Stimulated activated CD8-positive, alpha-beta memory T cell treated with anti-CD3 and anti-CD28 coated beads, Interleukin-15, amount 100 ng/mL, for 1 hour (primary cell): ENCODE measurements around the gene FBRSL1.

Experiments
- DNase-seq: peaks from one replicate; pipeline ENCODE4 v3.0.0-alpha.2; 2020; ENCODE audit warnings: low read depth

The FBRSL1 gene

GRCh38 chr12:132497514-132498405 is 7.8 kb downstream of the FBRSL1 start:
- DNase-seq, result no peak

GRCh38 chr12:132498931-132499330 is 9.0 kb downstream of the FBRSL1 start:
- no peak for DNase-seq

GRCh38 chr12:132500142-132500855 is 10.3 kb downstream of the FBRSL1 start:
- no peak for DNase-seq

GRCh38 chr12:132500856-132501180 is 10.9 kb downstream of the FBRSL1 start:
- no peak for DNase-seq

GRCh38 chr12:132501204-132501940 is 11.4 kb downstream of the FBRSL1 start:
- DNase-seq, result no peak

- DNase-seq, result no peak
Observed at GRCh38 chr12:132502149-132502881, 12.4 kb downstream of the FBRSL1 start.

GRCh38 chr12:132502882-132503193 is 12.9 kb downstream of the FBRSL1 start:
- no peak for DNase-seq

GRCh38 chr12:132503618-132504204 is 13.8 kb downstream of the FBRSL1 start:
- DNase-seq, result no peak

- no peak for DNase-seq
Observed at GRCh38 chr12:132505105-132505851, 15.3 kb downstream of the FBRSL1 start.

GRCh38 chr12:132505852-132506219 is 15.9 kb downstream of the FBRSL1 start:
- no peak for DNase-seq

- DNase-seq, result peak; percentile 15
Observed at GRCh38 chr12:132506328-132507160, 16.6 kb downstream of the FBRSL1 start.

GRCh38 chr12:132507161-132507538 is 17.2 kb downstream of the FBRSL1 start:
- no peak for DNase-seq

GRCh38 chr12:132507656-132508490 is 17.9 kb downstream of the FBRSL1 start:
- no peak for DNase-seq

GRCh38 chr12:132508491-132508740 is 18.5 kb downstream of the FBRSL1 start:
- DNase-seq, result no peak

GRCh38 chr12:132508860-132509732 is 19.1 kb downstream of the FBRSL1 start:
- no peak for DNase-seq

- DNase-seq, result no peak
Observed at GRCh38 chr12:132510111-132510724, 20.3 kb downstream of the FBRSL1 start.

- DNase-seq, result no peak
Observed at GRCh38 chr12:132510746-132511477, 21.0 kb downstream of the FBRSL1 start.
